ENCODE data around the gene NFAT5. TPM values are rescaled to one million over a fixed set of nuclear protein-coding genes. Genes with fewer than 3 reads are reported as not detected.

NFAT5 gene
- total and polyA plus RNA-seq, 2 donors (not counting 3 experiments of a cell fraction or from before 2014, with no cell fraction given): 17.2 to 49.5 TPM

DNA sequence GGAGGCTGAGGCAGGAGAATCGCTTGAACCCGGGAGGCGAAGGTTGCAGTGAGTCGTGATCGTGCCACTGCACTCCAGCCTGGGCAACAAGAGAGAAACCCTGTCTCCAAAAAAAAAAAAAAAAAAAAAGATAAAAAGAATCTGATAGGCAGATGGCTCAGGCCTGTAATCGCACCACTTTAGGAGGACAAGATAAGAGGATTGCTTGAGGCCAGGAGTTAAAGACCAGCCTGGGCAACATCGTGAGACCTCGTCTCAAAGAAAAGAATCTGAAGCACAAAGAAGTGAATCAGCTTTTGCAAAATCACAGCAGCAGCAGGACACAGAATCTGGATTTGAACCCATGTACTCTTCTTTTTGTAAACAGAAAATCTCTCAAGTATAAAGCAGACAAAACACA lies 181.3 kb downstream of the NFAT5 start:
- FAIRE-seq (no peak), DNase-seq (ENCODE audit: low read depth, low spot score) (no peak)
- Histone ChIP-seq H4K20me1 (replicated peaks; ENCODE audit: control insufficient read depth, extremely low read depth, insufficient read depth, low read length) (no peaks in the 10 kb centered on the region), H3K36me3 (ENCODE audit: control insufficient read depth in 2 of 2, extremely low read depth in 1 of 2, insufficient read depth in 2 of 2, low read length in 2 of 2) (peaks cover 29 to 35% of the 10 kb centered on the region in 2 experiments), H3K27me3 (ENCODE audit: control insufficient read depth in 2 of 2, insufficient read depth in 2 of 2, low read length in 2 of 2) (no peaks in the 10 kb centered on the region), H2AFZ (ENCODE audit: low read depth, low read length) (no peak overlapping the region), H3K4me2 (ENCODE audit: insufficient read depth, low read length) (no peak overlapping the region), H3K9me1 (replicated peaks; ENCODE audit: control insufficient read depth, extremely low read depth, insufficient read depth, low read length) (no peaks in the 10 kb centered on the region), H3K9me3 (replicated peaks; ENCODE audit: control insufficient read depth, insufficient read depth, low read length) (no peaks in the 10 kb centered on the region), H3K27ac (ENCODE audit: insufficient read depth, low read depth, low read length) (no peak overlapping the region), H3K4me1 (ENCODE audit: control insufficient read depth, extremely low read depth, insufficient read depth, low read length) (no peaks in the 10 kb centered on the region), H3K4me3 (replicated peaks in 1 of 3; ENCODE audit: insufficient read depth in 1 of 3, low read depth in 1 of 3, low read length in 3 of 3) (no peak overlapping the region), H3K9ac (replicated peaks; ENCODE audit: extremely low read depth, insufficient read depth, low read length) (no peak overlapping the region), H3K79me2 (ENCODE audit: control insufficient read depth, insufficient read depth, low read length) (peaks cover 24% of the 10 kb centered on the region)
- no peak for TF ChIP-seq MYC (IDR thresholded peaks at IDR 0.05; ENCODE audit: low read depth, low read length)
- TF ChIP-seq EZH2 (IDR thresholded peaks at IDR 0.05; ENCODE audit: borderline replicate concordance, low read depth, low read length, severe bottlenecking): no peak
- TF ChIP-seq FOS (IDR thresholded peaks at IDR 0.05; ENCODE audit: borderline replicate concordance, insufficient read depth, low read length): no peak
- TF ChIP-seq JUN (IDR thresholded peaks at IDR 0.05; ENCODE audit: borderline replicate concordance, insufficient read depth, insufficient read length, low read depth): no peak
- TF ChIP-seq, protein P1, sequence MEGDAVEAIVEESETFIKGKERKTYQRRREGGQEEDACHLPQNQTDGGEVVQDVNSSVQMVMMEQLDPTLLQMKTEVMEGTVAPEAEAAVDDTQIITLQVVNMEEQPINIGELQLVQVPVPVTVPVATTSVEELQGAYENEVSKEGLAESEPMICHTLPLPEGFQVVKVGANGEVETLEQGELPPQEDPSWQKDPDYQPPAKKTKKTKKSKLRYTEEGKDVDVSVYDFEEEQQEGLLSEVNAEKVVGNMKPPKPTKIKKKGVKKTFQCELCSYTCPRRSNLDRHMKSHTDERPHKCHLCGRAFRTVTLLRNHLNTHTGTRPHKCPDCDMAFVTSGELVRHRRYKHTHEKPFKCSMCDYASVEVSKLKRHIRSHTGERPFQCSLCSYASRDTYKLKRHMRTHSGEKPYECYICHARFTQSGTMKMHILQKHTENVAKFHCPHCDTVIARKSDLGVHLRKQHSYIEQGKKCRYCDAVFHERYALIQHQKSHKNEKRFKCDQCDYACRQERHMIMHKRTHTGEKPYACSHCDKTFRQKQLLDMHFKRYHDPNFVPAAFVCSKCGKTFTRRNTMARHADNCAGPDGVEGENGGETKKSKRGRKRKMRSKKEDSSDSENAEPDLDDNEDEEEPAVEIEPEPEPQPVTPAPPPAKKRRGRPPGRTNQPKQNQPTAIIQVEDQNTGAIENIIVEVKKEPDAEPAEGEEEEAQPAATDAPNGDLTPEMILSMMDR (IDR thresholded peaks at IDR 0.05; ENCODE audit: extremely low read depth in 1 of 2, insufficient read depth in 1 of 2, low read depth in 1 of 2, low read length in 2 of 2): no peak
- no peak for TF ChIP-seq POLR2AphosphoS5 (IDR thresholded peaks at IDR 0.05; ENCODE audit: insufficient read depth, low read depth, low read length)
- TF ChIP-seq, protein P2, sequence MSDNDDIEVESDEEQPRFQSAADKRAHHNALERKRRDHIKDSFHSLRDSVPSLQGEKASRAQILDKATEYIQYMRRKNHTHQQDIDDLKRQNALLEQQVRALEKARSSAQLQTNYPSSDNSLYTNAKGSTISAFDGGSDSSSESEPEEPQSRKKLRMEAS (IDR thresholded peaks at IDR 0.05; ENCODE audit: insufficient read depth, insufficient read length): no peak
- TF ChIP-seq POLR2A (IDR thresholded peaks at IDR 0.05; ENCODE audit: low read depth, low read length): no peak
- no peak for TF ChIP-seq GATA2 (IDR thresholded peaks at IDR 0.05; ENCODE audit: insufficient read depth, insufficient read length, low read depth, low read length)
- POLR2A ChIA-PET: no interaction called here
- dilution Hi-C loops (cut with MboI; ENCODE audit: extremely low pct_ligation_motif_present, low sequenced_read_pairs) (no loop called here), intact Hi-C loops (cut with micrococcal nuclease) (no loop called here)
- no TSS peak for BruUV-seq (replicated peaks)
- CTCF ChIA-PET: no interaction called here

Measured in endothelial cell of umbilical vein (primary cell).